Sigmoid colon (tissue), 7 donors: ENCODE data around the gene CFAP97D2. TPM values are rescaled to one million over a fixed set of nuclear protein-coding genes. Genes with fewer than 3 reads are reported as not detected.

ENCODE experiments used
- DNase-seq: peaks from one replicate; pipeline ENCODE4 v3.0.0-alpha.2; 2019
- H3K27ac ChIP-seq, 4 donors: fragments of 200-600 bp; sonication (generic); one replicate each; pipeline ENCODE4 v1.5.1; 2016 to 2019; ENCODE audit warnings: mild to moderate bottlenecking in 1 of 4
- H3K27me3 ChIP-seq, 3 donors: fragments of 200-600 bp; sonication (generic); one replicate each; pipeline ENCODE4 v1.5.1; 2019; ENCODE audit warnings: mild to moderate bottlenecking in 1 of 3
- H3K36me3 ChIP-seq, 4 donors: fragments of 200-600 bp; sonication (generic); one replicate each; pipeline ENCODE4 v1.5.1; 2016 to 2019
- H3K4me1 ChIP-seq, 4 donors: fragments of 200-600 bp; sonication (generic); one replicate each; pipeline ENCODE4 v1.5.1; 2017 to 2019
- H3K4me3 ChIP-seq, 4 donors: fragments of 200-600 bp; sonication (generic); one replicate each; pipeline ENCODE4 v1.5.1; 2017 to 2019; ENCODE audit warnings: mild to moderate bottlenecking in 2 of 4, moderate library complexity in 1 of 4
- H3K9me3 ChIP-seq, 4 donors: fragments of 200-600 bp in 3 of 4; sonication (generic) in 3 of 4; one replicate each; pipeline versions ENCODE4 v1.5.1 to v1.6.1; 2013 to 2019
- CTCF ChIP-seq, 4 experiments: fragments of 450-650 bp in 3 of 4; fragments of 200-600 bp in 1 of 4; IDR thresholded peaks; one replicate each; pipeline ENCODE4 v1.5.1; 2016 to 2019; ENCODE audit warnings: antibody characterized with exemption in 4 of 4, mild to moderate bottlenecking in 3 of 4, moderate library complexity in 2 of 4
- EP300 ChIP-seq, 4 donors: sonication (generic); formaldehyde crosslinking; IDR thresholded peaks; one replicate each; pipeline ENCODE4 v1.6.1; 2017; ENCODE audit warnings: antibody characterized with exemption in 4 of 4
- POLR2A ChIP-seq, 2 donors: fragments of 450-650 bp; IDR thresholded peaks; one replicate each; pipeline ENCODE4 v1.6.1; 2016; ENCODE audit warnings: antibody characterized with exemption in 2 of 2, mild to moderate bottlenecking in 2 of 2, moderate library complexity in 2 of 2
- POLR2AphosphoS5 ChIP-seq, 4 donors: sonication (generic); formaldehyde crosslinking; IDR thresholded peaks; one replicate each; pipeline ENCODE4 v1.6.1; 2017; ENCODE audit warnings: antibody characterized with exemption in 4 of 4
- WGBS, 2 donors: extraction: QIAGEN DNeasy Blood & Tissue Kit; methylation state at CpG; one replicate each; pipeline ENCODE4 v1.1.7; 2013; 5-methylcytosine and 5-hydroxymethylcytosine counted together
- intact Hi-C: fragments of 100-400 bp; cut with DNase I; formaldehyde crosslinking; loops from one replicate; pipeline ENCODE4 v1.15.1; 2023
- polyA plus RNA-seq, 3 donors: library from polyadenylated mRNA; stranded (reverse); fragments of 200-250 nt; gene quantifications; one replicate each; pipeline ENCODE4 v1.2.3, GENCODE V29; 2013
- total RNA-seq, 4 donors: library from RNA; depleted of rRNA; stranded (reverse); fragments of >200 nt; gene quantifications; one replicate each; pipeline ENCODE4 v1.1.0, GENCODE V29; 2016
- donor health status: healthy with polysubstance abuse.
- donor health status: Bipolar disorder and iron deficiency.
- donor health status: healthy.

CFAP97D2 gene
- total and polyA plus RNA-seq, 7 donors = 0.04 TPM; not detected in 6

- Histone ChIP-seq H3K27me3 (no peaks in the 10 kb centered on the region), H3K36me3 (no peaks in the 10 kb centered on the region), H3K27ac (no peak overlapping the region), H3K4me1 (peaks cover 0 to 15% (median 9%) of the 10 kb centered on the region in 4 donors), H3K9me3 (no peaks in the 10 kb centered on the region), H3K4me3 (no peak overlapping the region)
- 56 to 67% methylated on average over 12 of the region's 12 CpGs for WGBS, 2 donors
- intact Hi-C loops = loop anchor here (5.0 kb wide), 2 partner anchors 92 to 103 kb away; no protein-coding TSS in a partner anchor
- TF ChIP-seq POLR2AphosphoS5 (IDR thresholded peaks at IDR 0.05) (no peak), CTCF (IDR thresholded peaks at IDR 0.05) (no peak), EP300 (IDR thresholded peaks at IDR 0.05) (no peak), POLR2A (IDR thresholded peaks at IDR 0.05) (no peak)
- peak; percentile 27 for DNase-seq
These were observed 44.0 kb upstream of the CFAP97D2 start for GRCh38 chr13:114134944-114135610.

DNA sequence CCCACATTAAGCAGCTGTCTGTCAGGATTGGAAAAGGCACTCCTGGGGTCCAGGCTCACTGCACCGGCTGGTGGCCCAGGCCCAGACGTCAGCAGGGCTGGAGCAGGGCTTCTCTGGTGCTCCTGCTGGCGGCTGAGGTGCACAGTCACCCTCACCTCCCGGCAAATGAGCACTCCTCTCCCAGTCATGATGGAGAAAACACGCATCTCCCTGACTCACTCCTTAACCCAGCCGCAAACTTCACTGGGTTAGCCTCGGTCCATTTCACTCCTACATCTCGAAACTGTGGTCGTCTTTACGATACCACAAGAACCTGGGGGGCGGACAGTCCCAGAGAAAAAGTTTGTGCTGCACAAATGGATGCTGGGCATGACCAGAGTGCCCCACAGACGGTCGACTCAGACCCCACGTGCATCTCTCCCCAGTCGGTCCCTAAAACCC lies 43.3 kb upstream of the CFAP97D2 start:
- Histone ChIP-seq H3K36me3 (no peaks in the 10 kb centered on the region), H3K27me3 (no peaks in the 10 kb centered on the region), H3K27ac (no peak overlapping the region), H3K4me1 (peaks cover 0 to 8% (median 3%) of the 10 kb centered on the region in 4 donors), H3K9me3 (no peaks in the 10 kb centered on the region), H3K4me3 (no peak overlapping the region)
- TF ChIP-seq POLR2A (IDR thresholded peaks at IDR 0.05) (no peak), POLR2AphosphoS5 (IDR thresholded peaks at IDR 0.05) (no peak), CTCF (IDR thresholded peaks at IDR 0.05) (no peak), EP300 (IDR thresholded peaks at IDR 0.05) (no peak)
- intact Hi-C loops = no loop called here
- WGBS, 2 donors = 92 to 93% methylated on average over 15 of the region's 15 CpGs
- DNase-seq = peak; percentile 41

- intact Hi-C loops = no loop called here
- DNase-seq = peak; percentile 40
These were observed 42.5 kb upstream of the CFAP97D2 start for GRCh38 chr13:114136576-114136975.

GRCh38 chr13:114140131-114140905 lies 38.7 kb upstream of the CFAP97D2 start:
- Histone ChIP-seq H3K36me3 (no peaks in the 10 kb centered on the region), H3K4me3 (no peak overlapping the region), H3K4me1 (no peaks in the 10 kb centered on the region), H3K27me3 (no peaks in the 10 kb centered on the region), H3K27ac (no peak overlapping the region), H3K9me3 (no peaks in the 10 kb centered on the region)
- intact Hi-C loops = no loop called here
- WGBS, 2 donors = 24 to 46% methylated on average over 25 of the region's 25 CpGs
- TF ChIP-seq POLR2A (IDR thresholded peaks at IDR 0.05) (no peak), POLR2AphosphoS5 (IDR thresholded peaks at IDR 0.05) (no peak), EP300 (IDR thresholded peaks at IDR 0.05) (no peak), CTCF (IDR thresholded peaks at IDR 0.05) (no peak)
- peak; percentile 39 for DNase-seq

More at GRCh38 chr13:114136576-114136975, 42.5 kb upstream of the CFAP97D2 start:
- Histone ChIP-seq H3K9me3 (no peaks in the 10 kb centered on the region), H3K4me3 (no peak overlapping the region), H3K4me1 (peaks cover 0 to 4% (median 0%) of the 10 kb centered on the region in 4 donors), H3K27ac (no peak overlapping the region), H3K36me3 (no peaks in the 10 kb centered on the region), H3K27me3 (no peaks in the 10 kb centered on the region)
- WGBS, 2 donors = 93 to 95% methylated on average over 7 of the region's 7 CpGs
- TF ChIP-seq EP300 (IDR thresholded peaks at IDR 0.05) (no peak), POLR2AphosphoS5 (IDR thresholded peaks at IDR 0.05) (no peak), POLR2A (IDR thresholded peaks at IDR 0.05) (no peak), CTCF (IDR thresholded peaks at IDR 0.05) (no peak)
